ENCODE measurements around the gene MYH9.

The MYH9 gene

DNA sequence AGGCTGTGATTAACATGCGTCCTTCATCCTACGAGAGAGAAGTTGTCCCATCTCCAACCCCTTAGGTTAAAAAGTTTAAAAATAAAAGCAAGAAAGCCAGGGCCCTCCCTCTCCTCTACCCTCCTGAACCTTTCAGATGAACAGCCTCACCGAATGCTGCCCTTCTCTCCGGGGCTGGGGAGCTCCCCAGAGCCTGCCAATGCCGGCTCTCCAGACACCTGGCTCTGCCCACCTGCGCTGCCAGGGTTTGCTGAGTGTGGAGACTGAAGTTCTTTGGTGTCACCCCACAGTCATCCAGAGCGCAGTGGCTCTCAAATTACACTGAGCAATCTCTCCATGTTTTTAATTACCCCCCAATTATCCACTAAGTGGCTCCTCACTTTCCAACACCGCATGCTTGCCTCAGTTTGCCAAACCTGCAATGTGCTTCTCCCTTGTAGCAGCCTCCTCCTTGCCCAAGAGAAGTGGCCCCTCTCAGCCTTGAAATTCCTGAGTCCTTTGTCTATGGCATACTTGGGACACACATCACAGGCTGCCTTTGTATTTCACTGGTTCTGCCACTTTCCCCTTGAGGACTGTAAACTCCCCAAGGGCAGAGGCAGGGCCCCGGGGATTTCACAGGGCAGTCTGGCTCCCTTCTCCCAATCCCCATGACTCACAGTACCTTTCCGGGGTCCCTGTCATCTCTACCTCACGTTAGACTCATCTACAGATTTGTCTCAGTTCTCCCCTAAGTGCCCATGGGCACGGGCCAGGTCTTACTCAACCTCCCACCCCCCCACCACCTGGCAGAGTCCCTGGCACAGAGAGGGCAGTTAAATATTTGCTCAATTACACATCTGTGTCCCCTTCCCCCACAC lies 2.0 kb downstream of the MYH9 start:
- peak; percentile 15 to 77 (median 48) for DNase-seq

DNA sequence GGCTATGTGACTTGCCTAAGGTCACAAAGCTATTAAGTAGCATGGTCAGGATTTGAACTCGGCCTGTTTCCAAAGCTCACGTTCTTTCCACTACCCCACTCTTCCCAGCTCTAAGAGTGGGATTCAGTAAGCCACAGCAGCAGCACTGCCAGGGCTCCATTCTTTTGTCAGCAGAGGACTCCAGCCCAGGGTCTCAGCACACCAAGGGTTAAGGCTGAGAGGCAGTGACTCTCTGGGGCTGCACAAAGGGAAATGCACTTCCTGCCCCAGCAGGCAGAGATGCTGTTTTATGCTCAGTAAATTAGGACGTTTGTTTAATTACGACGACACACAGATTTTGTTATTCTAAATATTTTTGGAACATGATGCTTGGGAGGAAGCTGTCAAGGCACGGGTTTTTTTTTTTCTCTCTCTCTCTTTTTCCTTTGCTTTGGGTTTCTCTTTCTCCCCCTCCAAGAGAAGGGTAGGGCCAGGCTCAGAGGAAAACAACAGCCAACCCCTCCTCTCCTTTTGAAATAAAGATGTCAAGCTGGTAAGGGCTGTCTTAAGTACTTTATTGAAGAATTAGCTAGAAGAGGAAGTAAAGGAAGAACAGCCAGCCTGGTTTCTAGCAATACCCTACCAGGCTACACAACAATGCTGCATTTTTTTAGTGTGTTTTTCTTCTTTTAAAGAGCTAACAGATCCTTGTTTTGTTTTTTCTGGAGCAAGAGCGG lies 2.8 kb downstream of the MYH9 start:
- DNase-seq, result peak in 2 of 3 experiments; percentile 15 to 37

DNA sequence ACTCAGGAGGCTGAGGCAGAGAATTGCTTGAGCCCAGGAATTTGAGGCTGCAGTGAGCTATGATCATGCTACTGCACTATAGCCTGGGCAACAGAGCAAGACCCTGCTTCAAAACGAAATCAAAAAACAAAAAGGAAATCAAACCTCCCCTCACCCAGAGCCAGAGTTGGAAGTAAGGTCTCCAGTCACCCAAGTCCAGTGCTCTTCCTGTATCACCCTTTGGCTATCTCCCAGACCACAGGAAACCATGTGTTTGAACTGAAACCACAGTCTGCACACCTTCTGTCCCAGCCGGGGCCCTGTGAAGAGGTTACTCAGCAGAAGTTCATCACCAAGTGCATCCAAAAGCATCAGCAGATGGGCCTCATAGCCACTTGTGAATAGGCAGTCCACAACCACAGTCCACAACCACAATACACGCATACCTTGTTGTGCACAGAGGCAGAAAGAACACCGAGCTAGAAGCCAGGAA lies 4.6 kb downstream of the MYH9 start:
- DNase-seq, result no peak

DNA sequence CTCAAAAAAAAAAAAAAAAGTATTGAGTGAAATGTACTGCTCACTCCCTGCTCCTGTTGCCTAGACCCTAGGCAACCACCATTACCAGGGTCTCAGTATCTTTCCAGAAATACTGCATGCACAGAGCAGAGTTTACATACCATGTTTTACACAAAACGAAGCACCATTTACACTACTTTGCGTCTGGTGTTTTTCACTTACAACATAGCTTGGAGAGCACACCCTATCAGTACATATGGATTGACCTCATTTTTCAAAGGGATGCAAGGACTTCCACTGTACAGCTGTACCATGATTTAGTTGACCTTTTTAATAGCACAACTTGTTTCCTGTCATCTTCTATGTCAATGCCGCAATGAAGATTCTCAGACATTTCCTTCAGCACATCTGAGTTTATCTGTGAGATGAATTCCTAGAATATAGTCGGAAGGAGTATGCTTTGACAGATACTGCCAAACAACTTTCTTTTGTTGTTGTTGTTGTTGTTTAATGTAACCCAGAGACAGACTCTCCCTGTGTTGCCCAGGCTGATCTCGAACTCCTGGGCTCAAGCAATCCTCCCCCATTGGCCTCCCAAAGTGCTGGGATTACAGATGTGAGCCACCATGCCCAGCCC lies 6.1 kb downstream of the MYH9 start:
- no peak for DNase-seq

DNA sequence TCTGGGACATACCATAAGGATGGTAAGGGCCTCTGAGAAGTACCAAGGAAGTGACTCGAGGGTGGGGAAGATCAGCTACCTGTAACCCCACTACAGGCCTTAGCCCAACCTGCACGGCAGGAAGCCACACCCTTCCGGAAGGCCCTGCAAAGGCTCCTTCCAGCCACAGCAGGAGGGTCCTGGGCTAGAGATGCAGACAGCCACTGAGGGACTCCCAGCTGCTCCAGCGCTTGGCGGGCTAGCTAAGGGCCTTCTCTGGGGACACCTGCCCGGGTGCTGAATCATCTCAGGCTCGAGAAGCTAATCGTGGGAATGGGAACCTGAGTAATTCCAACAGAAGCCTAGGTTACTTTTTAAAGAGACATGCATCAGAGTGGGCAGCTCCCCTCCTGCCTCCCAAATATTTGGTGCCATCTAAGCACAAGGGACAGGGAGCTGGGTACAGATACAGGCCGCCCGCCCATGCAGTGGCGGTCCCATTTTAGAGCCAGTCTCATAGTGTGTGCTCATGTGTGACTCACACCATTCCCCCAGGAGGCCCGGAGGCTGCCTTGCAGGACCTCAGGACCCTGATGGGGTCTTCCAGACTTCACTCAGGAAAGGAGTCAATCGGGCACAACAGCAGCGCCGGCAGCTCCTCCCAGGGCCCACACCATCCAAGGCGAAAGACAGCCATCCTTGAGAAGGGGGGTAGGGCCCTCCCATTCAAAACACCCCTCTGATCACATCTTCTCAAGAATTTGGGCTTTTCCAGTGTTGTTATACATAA lies 8.0 kb downstream of the MYH9 start:
- no peak for DNase-seq

DNA sequence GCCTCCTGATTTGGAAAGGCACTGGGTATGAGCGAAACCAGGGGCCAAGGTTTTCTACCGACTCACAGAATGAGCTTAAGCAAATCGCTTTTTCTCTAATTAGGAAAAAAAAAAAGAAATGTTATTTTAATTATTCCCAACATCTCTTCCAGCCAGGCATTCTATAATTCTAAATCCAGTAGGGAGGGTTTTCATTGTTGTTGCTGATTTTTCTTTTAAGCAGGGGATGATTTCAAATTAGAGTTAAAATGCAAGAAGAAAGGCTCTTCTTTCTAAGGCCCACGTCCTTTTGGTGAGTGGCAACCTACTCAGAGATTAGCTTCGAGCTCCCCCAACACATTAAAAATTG lies 8.9 kb downstream of the MYH9 start:
- no peak for DNase-seq

DNA sequence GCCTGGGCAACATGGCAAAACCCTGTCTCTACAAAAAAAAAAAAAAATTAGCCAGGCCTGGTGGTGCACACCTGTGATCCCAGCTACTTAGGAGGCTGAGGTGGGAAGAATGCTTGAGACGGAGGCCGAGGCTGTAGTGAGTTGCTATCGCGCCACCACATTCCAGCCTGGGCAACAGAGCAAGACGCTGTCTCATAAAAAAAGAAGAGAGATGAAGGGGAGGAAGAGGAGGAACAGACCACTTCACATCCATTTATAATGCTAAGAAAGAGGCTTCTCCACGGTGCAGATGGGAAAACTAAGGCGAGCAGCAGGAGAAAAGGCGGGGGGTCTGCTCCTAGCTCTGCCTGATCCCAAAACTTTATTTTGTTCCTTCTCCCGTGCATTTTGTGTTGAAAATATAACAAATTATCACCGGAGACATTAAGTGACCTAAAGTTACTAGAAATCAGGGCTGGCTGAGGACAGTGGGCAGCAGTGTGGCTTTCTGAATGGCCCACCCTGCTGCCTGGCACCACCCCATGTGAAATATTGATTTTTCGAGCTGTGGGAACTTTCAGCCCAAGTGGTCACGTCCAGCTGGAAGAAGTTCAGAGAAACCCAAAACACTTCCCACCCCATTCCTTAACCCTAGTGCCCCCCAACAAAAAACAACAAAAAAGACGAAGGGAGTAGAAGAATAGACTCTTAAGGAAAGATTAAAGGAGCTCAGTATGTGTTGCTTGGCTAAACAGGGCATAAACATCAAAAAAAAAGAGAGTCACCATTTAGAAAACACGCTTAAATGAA lies 9.5 kb downstream of the MYH9 start:
- no peak for DNase-seq

DNA sequence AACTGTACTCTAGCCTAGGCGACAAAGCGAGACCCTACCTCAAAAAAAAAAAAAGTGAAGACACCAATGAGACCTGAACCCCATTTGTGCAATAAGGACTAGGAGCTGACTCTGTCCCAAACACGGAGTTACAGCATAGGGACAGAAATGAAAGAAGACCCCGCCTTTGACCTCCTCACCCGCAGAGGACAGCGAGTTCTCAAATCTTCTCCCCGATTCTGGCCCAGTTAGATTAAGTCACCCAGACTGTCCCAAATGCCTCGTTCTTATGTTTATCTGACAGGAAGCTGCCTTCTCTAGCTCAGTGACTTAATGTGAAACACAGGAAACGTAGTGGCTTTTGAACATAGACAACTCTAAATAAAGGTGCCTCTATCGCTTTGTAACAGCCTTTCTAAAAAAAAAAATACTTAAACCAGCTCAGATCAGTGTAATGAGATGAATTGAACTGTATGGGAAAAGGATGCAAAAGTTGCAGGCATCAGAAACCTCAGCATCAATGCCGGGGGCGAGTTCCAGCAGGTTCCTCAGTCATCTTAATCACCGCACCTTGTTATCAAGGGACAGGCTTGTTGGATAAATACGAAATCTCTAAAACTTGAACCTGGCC lies 10.6 kb downstream of the MYH9 start:
- DNase-seq, result no peak

DNA sequence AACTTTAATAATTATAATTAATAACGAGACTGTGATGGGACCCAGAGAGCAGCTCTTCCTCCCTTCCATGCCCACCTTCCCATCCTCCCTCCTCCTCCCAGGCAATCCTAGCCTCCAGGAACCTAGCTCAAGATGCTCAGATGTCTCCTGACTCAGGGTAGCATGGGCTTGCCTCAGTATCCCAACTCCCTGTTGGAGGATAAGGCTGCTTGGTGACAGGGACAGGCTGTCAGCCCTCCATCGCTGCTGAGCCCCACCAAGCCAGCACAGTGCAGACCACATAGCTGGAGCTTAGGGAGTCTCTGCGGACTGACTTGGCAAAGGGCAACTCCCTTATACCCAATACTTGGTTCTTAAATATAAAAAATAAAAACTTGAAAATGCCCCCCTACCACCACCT lies 11.5 kb downstream of the MYH9 start:
- no peak for DNase-seq

DNA sequence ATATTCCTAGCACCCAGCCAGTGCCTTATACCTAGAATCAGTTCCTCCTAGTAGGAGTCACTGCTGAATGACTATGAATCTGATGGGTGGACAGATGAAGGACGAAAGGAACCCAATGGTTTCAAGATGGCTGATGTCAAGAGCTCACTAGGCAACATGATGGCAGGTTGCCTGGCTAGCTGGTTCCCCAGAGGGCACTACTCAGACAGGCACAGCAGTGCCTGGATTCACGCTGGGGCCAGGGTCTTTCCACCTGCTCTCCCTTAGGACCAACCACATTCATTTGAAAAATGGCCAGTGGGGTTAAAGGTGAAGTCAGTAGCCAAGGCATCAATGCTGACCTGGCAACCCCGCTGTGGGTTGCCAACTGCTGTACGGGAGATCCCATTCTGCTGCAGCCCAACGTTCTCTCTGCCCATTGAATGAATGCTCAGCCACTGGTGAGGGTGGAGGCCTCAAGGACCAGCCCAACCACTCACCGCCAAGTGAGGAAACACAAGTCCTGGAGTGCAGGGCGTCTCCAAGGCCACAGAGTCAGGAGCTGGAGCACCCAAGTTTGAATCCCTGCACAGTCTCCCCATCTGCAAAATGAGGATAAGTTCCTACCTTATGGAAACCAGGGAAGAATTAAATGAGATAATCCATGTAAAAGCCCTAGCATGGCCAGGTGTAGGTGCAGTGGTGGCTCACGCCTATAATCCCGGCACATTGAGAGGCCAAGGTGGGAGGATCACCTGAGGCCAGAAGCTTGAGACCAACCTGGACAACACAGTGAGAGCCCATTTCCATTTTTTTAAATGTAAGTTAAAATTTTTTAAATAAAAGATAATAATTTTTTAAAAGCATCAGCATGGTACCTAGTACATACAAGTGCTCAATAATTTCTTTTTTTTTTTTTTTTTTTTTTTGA lies 12.4 kb downstream of the MYH9 start:
- DNase-seq, result no peak

DNA sequence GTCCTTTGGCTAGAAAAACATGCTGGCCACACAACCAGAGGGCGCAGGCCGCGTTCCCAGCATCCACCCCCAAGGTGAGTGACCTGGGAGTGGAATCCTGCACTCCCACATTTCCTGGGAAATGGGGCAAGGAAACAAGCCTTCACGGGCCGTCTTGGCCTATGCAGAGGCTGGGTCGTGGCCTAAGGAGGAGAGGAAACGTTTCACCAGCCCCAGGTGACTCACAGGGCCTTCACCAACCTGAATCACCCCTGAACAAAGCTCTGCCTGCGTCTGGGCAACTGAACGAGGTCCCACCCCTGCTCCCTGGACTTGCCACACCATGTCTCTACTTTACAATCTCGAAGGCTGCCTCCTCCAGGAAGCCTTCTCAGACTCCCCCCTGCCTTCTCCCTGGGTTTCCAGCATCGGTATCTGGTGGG lies 13.2 kb downstream of the MYH9 start:
- DNase-seq, result no peak

DNA sequence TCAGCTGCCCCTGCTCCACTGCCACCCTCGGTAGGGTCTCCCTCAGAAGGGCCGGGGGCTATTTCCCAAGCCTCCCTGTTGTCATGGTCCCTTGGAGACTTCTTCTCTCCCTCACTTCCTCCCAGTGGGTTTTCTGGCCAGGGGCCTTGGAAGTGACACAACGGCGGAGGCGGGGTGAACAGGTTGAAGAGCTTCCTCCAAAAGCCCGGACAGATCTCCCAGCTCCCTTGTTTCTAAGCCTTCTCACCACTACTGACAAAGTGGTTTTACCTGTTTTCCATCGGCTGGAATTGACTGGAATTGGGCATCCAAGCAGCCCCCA lies 14.5 kb downstream of the MYH9 start:
- peak in 1 of 3 experiments; percentile 2 for DNase-seq

DNA sequence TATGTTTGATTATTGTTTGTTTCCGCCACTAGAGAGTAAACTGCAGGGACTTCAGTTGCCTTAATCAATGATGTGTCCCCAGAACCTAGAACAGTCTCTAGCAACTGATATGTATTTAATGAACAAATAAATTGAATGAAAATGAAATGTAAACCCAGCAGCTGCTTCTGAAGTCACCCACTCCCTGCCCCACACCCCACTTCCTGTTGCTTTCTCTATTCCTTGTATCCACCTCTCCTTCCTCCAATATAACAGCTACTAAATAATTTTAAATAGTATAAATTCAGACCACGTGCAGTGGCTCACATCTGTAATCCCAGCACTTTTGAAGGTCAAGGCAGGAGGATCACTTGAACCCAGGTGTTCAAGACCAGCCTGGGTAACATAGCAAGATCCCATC lies 15.8 kb downstream of the MYH9 start:
- no peak for DNase-seq

DNA sequence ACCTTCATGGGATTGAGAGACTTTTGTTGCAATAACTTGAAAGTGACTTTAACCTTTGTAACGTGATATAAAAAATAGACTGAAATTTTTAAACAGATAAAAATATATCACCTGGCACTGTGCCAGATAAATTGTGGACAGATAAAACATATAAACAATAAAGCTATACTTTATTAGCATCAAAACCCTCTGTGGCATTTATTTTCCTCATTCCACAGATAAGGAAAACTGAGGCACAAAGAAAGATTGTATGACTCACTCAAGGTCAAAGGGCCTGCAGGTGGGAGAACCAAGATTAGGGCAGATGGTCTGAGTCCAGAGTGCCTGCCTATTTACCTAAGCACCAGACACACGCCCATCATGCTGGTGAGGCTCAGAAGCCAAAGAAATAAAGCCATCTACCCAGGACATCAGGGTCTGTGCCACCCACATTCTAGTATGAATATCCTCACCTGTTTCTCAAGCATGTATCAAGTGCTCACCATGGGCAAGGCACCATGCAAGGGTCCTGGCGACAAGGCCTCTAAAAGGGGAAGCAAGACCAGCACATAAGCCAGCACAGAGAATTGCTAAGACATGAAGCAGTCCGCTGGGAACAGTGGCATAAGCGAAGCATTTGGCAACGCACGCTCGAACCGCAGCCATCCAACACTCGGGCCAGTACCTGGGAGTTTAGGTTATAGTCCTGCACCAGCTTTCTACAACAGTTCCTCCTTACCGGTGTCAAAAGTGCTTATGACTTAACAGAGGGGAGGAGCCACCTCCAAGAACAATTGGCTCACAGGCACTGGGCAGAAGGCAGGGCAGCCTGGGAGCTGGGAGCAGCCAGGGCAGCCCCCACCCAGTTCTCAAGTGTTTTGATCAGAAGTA lies 17.6 kb downstream of the MYH9 start:
- DNase-seq, result peak; percentile 27 to 63 (median 59)

DNA sequence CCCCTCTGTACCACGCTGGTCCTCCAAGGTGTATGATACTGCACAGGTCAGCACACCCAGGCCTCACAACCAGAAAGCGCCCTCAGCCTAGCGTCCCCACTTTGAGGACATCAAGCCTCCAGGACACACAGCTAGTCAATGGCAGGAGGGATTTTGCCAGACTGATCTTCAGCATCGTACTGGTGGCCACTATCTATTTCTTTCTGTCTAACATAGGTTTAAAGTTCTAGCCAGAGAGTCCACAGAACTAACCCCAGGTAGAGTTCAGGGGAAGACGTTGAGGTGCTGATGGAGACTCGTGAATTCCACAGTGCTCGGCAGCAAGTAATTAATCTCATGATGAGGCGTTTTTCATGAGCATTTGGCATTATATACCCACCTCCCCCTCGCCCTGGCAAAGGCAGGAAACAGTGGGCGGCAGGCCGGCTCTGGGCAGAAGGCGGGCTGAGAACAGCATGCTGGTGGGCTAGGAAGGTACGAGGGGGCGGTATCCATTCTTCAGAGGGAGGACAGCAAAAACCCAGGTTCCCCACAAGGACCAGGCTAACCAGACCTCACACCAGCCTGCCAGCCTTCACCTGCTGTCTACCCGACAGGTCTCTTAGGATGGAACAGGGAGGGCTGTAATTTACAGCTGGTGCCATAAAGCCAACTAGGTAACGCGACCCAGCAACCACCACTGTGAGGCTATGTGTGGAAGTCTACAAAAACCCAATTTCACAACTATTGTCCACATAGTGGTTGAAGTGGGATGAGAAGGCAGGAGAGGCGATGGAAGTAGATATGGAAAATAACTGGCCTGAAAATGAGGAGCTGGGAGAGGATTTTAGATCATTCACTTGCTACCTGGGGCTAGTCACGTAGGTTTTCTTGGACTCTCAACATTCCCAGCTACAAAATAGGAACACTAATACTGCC lies 18.5 kb downstream of the MYH9 start:
- DNase-seq, result peak in 1 of 3 experiments; percentile 24

DNA sequence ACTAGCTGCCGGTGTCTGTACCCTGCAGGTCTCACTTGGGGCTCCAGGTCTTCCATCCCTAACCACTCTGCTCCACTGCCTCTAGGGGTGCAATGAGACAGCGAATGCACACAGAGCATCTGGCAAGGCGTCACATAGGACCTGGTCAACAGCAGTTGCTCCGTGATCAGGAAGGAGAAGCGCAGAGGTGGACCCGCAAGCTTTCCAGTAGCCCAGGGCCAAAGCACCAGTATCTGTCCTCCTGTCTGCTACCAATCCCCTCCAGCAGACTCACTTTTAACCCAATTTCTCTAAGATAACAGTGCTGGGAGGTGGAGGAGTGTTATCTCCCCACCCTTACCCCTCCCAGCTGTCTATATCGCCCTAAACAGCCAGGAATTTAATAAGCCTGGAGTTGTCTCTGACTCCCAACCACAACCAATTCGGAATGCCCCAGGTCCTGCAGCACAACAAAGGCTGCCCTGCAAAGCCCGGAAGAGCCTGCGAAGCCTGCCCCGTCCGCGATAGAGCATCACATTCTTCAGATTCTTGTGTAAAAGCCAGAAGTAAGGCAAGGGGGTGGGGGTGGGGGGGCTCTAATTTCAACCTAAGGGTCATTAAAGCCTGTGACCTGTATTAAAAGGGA lies 19.3 kb downstream of the MYH9 start:
- no peak for DNase-seq

DNA sequence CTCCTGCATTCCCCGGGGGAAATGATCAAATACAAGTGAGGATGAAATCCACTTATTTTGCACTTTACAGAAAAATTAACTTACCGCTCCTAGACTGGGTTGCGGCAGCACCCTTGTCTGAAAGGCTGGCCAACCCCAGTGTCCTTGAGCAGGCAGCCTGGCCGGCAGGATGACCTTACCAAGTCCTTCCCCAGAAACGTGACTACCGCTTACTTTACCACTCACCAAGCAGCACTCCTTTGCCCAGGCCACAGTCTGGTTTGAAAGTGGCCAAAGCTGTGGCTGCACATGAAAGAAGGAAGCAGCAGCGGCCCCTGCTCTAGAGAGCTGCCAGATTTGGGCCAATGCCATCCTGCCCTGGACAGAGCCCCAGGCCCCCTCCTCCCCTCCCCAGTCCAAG lies 20.3 kb downstream of the MYH9 start:
- no peak for DNase-seq

DNA sequence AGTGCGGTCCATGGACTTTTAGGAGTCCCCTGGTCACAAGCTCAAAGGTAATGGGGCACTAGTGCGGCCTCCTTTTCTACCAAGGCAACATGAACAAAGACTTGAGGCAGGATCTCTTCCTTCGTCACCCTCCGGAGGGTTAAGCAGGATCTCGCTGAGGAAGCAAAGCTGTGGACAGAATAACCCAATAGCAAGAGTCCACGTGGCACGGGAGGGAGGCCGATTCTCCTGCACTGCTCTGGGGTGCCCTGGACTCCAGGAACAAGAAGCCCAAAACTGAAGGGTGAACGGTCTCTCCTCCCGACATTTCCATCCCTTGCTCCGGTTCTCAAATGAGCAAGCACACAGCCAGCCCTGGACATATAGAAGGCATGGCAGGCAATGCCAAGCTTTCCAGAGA lies 20.7 kb downstream of the MYH9 start:
- DNase-seq, result no peak
